ENCODE results near the gene NCK1.

Gene NCK1

DNA sequence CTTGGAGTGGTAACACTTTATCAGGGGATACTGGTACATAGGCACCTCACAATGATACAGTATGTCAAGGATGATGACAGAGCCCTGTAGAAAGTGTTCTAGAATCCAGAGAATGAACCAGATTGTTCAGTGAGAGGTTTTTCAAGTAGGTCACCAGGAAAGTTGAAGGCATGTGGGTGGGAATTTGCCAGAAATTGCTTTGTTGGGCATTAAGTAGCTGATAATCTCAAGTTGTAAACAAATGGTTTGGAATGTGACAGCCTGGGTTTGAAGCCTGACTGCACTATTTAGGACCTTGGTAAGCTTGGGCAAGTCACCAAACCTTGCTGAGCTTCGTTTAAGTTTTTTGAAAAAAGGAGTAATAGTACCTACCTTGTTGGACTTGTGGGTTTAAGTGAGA, 30.5 kb upstream of the NCK1 start:
- no peak overlapping the region for H3K27ac ChIP-seq (replicated peaks)
- TF ChIP-seq SPI1 (IDR thresholded peaks at IDR 0.05; ENCODE audit: borderline replicate concordance, low read depth), result no peak
- no peak for TF ChIP-seq GABPA (IDR thresholded peaks at IDR 0.05; ENCODE audit: low read depth)
- TF ChIP-seq REST (IDR thresholded peaks at IDR 0.05; ENCODE audit: insufficient replicate concordance, low read depth), result no peak
- no peak for TF ChIP-seq POLR2AphosphoS5 (IDR thresholded peaks at IDR 0.05; ENCODE audit: low read depth)
- TF ChIP-seq, protein P1, sequence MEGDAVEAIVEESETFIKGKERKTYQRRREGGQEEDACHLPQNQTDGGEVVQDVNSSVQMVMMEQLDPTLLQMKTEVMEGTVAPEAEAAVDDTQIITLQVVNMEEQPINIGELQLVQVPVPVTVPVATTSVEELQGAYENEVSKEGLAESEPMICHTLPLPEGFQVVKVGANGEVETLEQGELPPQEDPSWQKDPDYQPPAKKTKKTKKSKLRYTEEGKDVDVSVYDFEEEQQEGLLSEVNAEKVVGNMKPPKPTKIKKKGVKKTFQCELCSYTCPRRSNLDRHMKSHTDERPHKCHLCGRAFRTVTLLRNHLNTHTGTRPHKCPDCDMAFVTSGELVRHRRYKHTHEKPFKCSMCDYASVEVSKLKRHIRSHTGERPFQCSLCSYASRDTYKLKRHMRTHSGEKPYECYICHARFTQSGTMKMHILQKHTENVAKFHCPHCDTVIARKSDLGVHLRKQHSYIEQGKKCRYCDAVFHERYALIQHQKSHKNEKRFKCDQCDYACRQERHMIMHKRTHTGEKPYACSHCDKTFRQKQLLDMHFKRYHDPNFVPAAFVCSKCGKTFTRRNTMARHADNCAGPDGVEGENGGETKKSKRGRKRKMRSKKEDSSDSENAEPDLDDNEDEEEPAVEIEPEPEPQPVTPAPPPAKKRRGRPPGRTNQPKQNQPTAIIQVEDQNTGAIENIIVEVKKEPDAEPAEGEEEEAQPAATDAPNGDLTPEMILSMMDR (IDR thresholded peaks at IDR 0.05; ENCODE audit: insufficient read depth, low read length), result no peak
- H3K4me3 ChIP-seq (replicated peaks; ENCODE audit: insufficient read depth, low read length), result no peak overlapping the region
- DNase-seq (ENCODE audit: low read depth in 1 of 2, low spot score in 1 of 2), result no peak
- no peaks in the 10 kb centered on the region for H3K27me3 ChIP-seq (ENCODE audit: insufficient read depth, poor library complexity, severe bottlenecking)

GRCh38 chr3:136835089-136835812, 26.8 kb upstream of the NCK1 start:
- Histone ChIP-seq H3K27me3 (ENCODE audit: insufficient read depth, poor library complexity, severe bottlenecking) (no peaks in the 10 kb centered on the region), H3K27ac (replicated peaks) (no peak overlapping the region), H3K4me3 (replicated peaks; ENCODE audit: insufficient read depth, low read length) (no peak overlapping the region)
- TF ChIP-seq GABPA (IDR thresholded peaks at IDR 0.05; ENCODE audit: low read depth) (no peak), REST (IDR thresholded peaks at IDR 0.05; ENCODE audit: insufficient replicate concordance, low read depth) (no peak), SPI1 (IDR thresholded peaks at IDR 0.05; ENCODE audit: borderline replicate concordance, low read depth) (0 out of 2 replicates have a peak, but pooled peaks have one; percentile 25)
- TF ChIP-seq, protein P1 (IDR thresholded peaks at IDR 0.05; ENCODE audit: insufficient read depth, low read length), result no peak
- DNase-seq (ENCODE audit: low read depth in 1 of 2, low spot score in 1 of 2), result no peak

DNA sequence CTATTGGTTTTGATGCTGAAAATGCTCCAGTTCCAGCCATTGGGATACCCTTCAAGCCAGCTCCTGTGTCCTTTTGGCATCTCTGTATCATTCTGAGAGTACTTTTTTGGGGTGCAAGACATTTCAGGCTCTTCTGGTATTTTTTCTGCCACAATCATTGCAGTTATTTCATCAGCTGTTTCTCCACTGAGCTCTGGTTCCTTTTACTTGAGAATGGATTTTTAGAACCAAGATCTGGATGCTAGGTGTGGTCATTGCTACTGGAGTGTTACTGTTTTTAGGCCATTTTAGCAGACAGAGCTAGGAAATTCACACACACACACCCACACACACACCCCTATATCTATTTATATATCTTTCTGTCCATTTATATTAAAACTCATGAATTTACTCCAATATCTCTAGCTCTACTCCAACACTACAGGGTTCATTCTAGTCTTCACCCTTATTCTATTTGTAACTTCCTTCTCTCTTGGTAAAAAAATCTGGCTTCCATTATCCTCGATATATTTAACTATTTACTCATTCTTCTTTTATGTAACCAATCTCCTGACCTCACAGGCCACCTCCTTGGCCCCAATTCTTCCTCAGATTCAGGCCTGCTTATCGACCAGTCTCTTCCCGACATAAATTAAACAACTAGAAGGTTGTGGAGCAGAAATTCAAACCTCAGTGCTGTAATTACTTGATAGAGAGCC, 26.0 kb upstream of the NCK1 start:
- no peak for DNase-seq (ENCODE audit: low read depth in 1 of 2, low spot score in 1 of 2)
- Histone ChIP-seq H3K27ac (replicated peaks) (no peak overlapping the region; the same call in 1 of the 2 replicates), H3K27me3 (ENCODE audit: insufficient read depth, poor library complexity, severe bottlenecking) (no peaks in the 10 kb centered on the region), H3K4me3 (replicated peaks; ENCODE audit: insufficient read depth, low read length) (no peak overlapping the region)
- TF ChIP-seq, protein P1 (IDR thresholded peaks at IDR 0.05; ENCODE audit: insufficient read depth, low read length), result no peak
- TF ChIP-seq SPI1 (IDR thresholded peaks at IDR 0.05; ENCODE audit: borderline replicate concordance, low read depth) (no peak), POLR2AphosphoS5 (IDR thresholded peaks at IDR 0.05; ENCODE audit: low read depth) (no peak), REST (IDR thresholded peaks at IDR 0.05; ENCODE audit: insufficient replicate concordance, low read depth) (no peak), GABPA (IDR thresholded peaks at IDR 0.05; ENCODE audit: low read depth) (no peak)
